ENCODE measurements around the gene FBN2.

Gene FBN2

GRCh38 chr5:128290152-128290858, 247.7 kb downstream of the FBN2 start:
- ATAC-seq = no peak

GRCh38 chr5:128287740-128288139, 250.3 kb downstream of the FBN2 start:
- no peak for ATAC-seq

GRCh38 chr5:128284236-128284635, 253.8 kb downstream of the FBN2 start:
- ATAC-seq = no peak

- no peak for ATAC-seq
Measured at GRCh38 chr5:128279345-128279744, 258.7 kb downstream of the FBN2 start.

GRCh38 chr5:128276537-128277216, 261.4 kb downstream of the FBN2 start:
- ATAC-seq = no peak

- no peak for ATAC-seq
Measured at GRCh38 chr5:128274441-128274840, 263.6 kb downstream of the FBN2 start.

- ATAC-seq = no peak
Measured at GRCh38 chr5:128273736-128274135, 264.3 kb downstream of the FBN2 start.

GRCh38 chr5:128271859-128272464, 266.1 kb downstream of the FBN2 start:
- ATAC-seq = no peak

GRCh38 chr5:128271071-128271470, 267.0 kb downstream of the FBN2 start:
- ATAC-seq = no peak

- no peak for ATAC-seq
Measured at GRCh38 chr5:128264564-128265360, 273.3 kb downstream of the FBN2 start.

GRCh38 chr5:128263357-128263756, 274.7 kb downstream of the FBN2 start:
- ATAC-seq = no peak

GRCh38 chr5:128262911-128263310, 275.1 kb downstream of the FBN2 start:
- no peak for ATAC-seq

- no peak for ATAC-seq
Measured at GRCh38 chr5:128259607-128260021, 278.4 kb downstream of the FBN2 start.

- no peak for ATAC-seq
Measured at GRCh38 chr5:128258372-128258771, 279.7 kb downstream of the FBN2 start.

GRCh38 chr5:128257076-128257475, 281.0 kb downstream of the FBN2 start:
- no peak for ATAC-seq

- no peak for ATAC-seq
Measured at GRCh38 chr5:128254789-128255188, 283.3 kb downstream of the FBN2 start.

GRCh38 chr5:128253880-128254279, 284.2 kb downstream of the FBN2 start:
- no peak for ATAC-seq

GRCh38 chr5:128253161-128253560, 284.9 kb downstream of the FBN2 start:
- no peak for ATAC-seq

GRCh38 chr5:128252756-128253155, 285.3 kb downstream of the FBN2 start:
- ATAC-seq = no peak

- ATAC-seq = no peak
Measured at GRCh38 chr5:128252196-128252595, 285.8 kb downstream of the FBN2 start.

- ATAC-seq = no peak
Measured at GRCh38 chr5:128245974-128246373, 292.1 kb downstream of the FBN2 start.

- no peak for ATAC-seq
Measured at GRCh38 chr5:128243958-128244582, 294.0 kb downstream of the FBN2 start.
